Measurements from ENCODE around the gene ACTL10. TPM values are rescaled to one million over a fixed set of nuclear protein-coding genes. Genes with fewer than 3 reads are reported as not detected.

The ACTL10 gene
- total and polyA plus RNA-seq, 2 donors (not counting 1 experiment from before 2014, with no cell fraction given): 1.2 to 6.3 TPM

GRCh38 chr20:33677991-33678702 is 11.4 kb downstream of the ACTL10 start:
- no peaks in the 10 kb centered on the region for H3K9me3 Mint-ChIP-seq (ENCODE audit: insufficient read depth)
- Histone ChIP-seq H2AFZ (ENCODE audit: insufficient read depth, low read depth, low read length, poor library complexity, severe bottlenecking) (no peak overlapping the region), H3K4me1 (ENCODE audit: control insufficient read depth in 2 of 2, insufficient read depth in 2 of 2, low read length in 2 of 2) (peaks cover 34 to 37% of the 10 kb centered on the region in 2 donors), H3K27me3 (replicated peaks in 1 of 4; ENCODE audit: control extremely low read depth in 1 of 4, control insufficient read depth in 3 of 4, insufficient read depth in 4 of 4, low read length in 3 of 4) (no peaks in the 10 kb centered on the region), H3K4me2 (replicated peaks; ENCODE audit: low read depth, low read length, poor library complexity, severe bottlenecking) (no peak overlapping the region), H3K79me2 (ENCODE audit: control insufficient read depth, insufficient read depth, low read length) (peaks cover 3% of the 10 kb centered on the region), H3K4me3 (ENCODE audit: control extremely low read depth in 1 of 5, extremely low read depth in 1 of 5, insufficient read depth in 1 of 5, low read depth in 2 of 5, low read length in 4 of 5) (no peak overlapping the region), H3K27ac (ENCODE audit: low read length in 2 of 2) (no peak overlapping the region), H3K9me3 (ENCODE audit: control extremely low read depth in 1 of 3, control insufficient read depth in 2 of 3, insufficient read depth in 1 of 3, low read length in 2 of 3) (no peaks in the 10 kb centered on the region), H4K20me1 (ENCODE audit: control insufficient read depth, insufficient read depth, low read length, poor library complexity, severe bottlenecking) (no peaks in the 10 kb centered on the region), H3K36me3 (replicated peaks in 1 of 2; ENCODE audit: control extremely low read depth in 1 of 2, control insufficient read depth in 1 of 2, extremely low read depth in 1 of 2, insufficient read depth in 2 of 2, low read length in 1 of 2) (no peaks in the 10 kb centered on the region), H3K9ac (ENCODE audit: low read length) (no peak overlapping the region)
- intact Hi-C loops (cut with micrococcal nuclease): no loop called here
- peak overlapping the region; percentile 32 for H3K27ac Mint-ChIP-seq
- CTCF ChIA-PET: interaction anchor here (1.7 to 2.2 kb wide), 2 partner anchors 10 to 11 kb away, joined by 5 to 29 read pairs; partner anchors contain the start of gene ACTL10
- no peak overlapping the region for H3K4me3 Mint-ChIP-seq
- ATAC-seq (ENCODE audit: low read depth) (no peak), DNase-seq (no peak)
- TF ChIP-seq EZH2 (IDR thresholded peaks at IDR 0.05; ENCODE audit: borderline replicate concordance, insufficient read depth, low read depth, low read length, poor library complexity, severe bottlenecking): no peak
- TF ChIP-seq, protein P1, sequence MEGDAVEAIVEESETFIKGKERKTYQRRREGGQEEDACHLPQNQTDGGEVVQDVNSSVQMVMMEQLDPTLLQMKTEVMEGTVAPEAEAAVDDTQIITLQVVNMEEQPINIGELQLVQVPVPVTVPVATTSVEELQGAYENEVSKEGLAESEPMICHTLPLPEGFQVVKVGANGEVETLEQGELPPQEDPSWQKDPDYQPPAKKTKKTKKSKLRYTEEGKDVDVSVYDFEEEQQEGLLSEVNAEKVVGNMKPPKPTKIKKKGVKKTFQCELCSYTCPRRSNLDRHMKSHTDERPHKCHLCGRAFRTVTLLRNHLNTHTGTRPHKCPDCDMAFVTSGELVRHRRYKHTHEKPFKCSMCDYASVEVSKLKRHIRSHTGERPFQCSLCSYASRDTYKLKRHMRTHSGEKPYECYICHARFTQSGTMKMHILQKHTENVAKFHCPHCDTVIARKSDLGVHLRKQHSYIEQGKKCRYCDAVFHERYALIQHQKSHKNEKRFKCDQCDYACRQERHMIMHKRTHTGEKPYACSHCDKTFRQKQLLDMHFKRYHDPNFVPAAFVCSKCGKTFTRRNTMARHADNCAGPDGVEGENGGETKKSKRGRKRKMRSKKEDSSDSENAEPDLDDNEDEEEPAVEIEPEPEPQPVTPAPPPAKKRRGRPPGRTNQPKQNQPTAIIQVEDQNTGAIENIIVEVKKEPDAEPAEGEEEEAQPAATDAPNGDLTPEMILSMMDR (IDR thresholded peaks at IDR 0.05): no peak
- H3K27me3 Mint-ChIP-seq: no peaks in the 10 kb centered on the region
- peaks cover 41% of the 10 kb centered on the region for H3K4me1 Mint-ChIP-seq
- 96% methylated on average over 15 of the region's 15 CpGs for WGBS (ENCODE audit: insufficient coverage)
- POLR2A ChIA-PET: no interaction called here
